Measurements from ENCODE around the gene ZNF619. TPM values are rescaled to one million over a fixed set of nuclear protein-coding genes. Genes with fewer than 3 reads are reported as not detected.

The ZNF619 gene
- total and polyA plus RNA-seq, 9 of the 15 experiments (the other 6 are each of a cell fraction or from before 2014, with no cell fraction given), result 1.3 to 9.1 (median 6.3) TPM

DNA sequence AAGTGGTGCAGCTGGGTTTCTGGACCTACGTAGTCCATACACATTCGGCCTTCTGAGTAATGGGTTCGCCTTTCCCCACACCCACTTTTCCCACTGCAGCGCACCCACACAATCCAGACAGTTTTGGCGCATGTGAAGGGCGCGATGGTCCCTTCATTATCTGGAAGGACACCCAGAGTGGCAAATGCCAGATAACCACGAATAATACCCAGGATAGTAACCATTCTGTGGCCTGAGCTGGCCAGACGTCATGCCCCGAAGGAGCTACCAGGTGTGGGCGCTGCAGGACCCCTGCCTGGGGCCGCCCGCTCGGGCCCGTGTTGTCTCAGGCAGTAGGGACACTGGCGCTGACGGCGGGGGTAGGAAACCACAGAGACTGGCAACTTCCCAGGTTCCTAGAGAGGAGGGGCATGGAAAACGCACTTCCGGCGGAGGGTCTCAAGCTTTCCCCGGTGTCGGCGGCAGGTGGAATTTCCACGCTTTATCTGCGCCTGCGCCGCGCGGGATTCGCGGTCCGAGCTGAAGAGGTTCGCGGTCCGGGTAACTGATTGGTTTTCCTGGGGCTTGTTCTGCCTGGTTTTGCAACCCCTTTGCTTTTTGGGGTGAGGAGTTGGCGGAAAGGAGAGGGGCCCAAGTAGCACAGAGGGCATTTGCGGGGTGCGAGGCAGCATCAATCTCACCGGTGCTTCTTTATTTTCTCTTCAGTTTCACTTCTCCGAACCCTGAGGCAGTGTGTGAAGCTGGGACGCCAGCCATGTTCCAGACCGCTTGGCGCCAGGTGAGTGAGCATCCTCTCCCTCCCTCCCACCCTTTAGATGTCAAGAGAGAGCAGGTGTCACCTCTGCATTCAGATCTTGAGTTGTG lies 28.9 kb downstream of the ZNF619 start, which contains the start of gene ZNF620 (continued):
- TF ChIP-seq SAFB (IDR thresholded peaks at IDR 0.05; ENCODE audit: borderline replicate concordance, low read depth, low read length) (peak; percentile 24; the same call in 1 of the 2 replicates), CREB1 (IDR thresholded peaks at IDR 0.05) (peak; percentile 39; the same call in 1 of the 2 replicates), CREB1 (CRISPR knock-in tag; IDR thresholded peaks at IDR 0.05) (peak; percentile 72), FOXK2 (conservative IDR thresholded peaks at IDR 0.05 in 1 of 2, IDR thresholded peaks at IDR 0.05 in 1 of 2; ENCODE audit: low read depth in 2 of 2) (peak; percentile 49 to 70; a peak in 2 of 4 replicates), SMAD1 (IDR thresholded peaks at IDR 0.05; ENCODE audit: low read depth, low read length, partially characterized antibody) (no peak), FOXM1 (IDR thresholded peaks at IDR 0.05; ENCODE audit: low read depth) (no peak), FOXM1 (CRISPR knock-in tag; IDR thresholded peaks at IDR 0.05; ENCODE audit: low read depth) (no peak), SP2 (IDR thresholded peaks at IDR 0.05; ENCODE audit: extremely low read depth, low read depth, low read length, poor library complexity, severe bottlenecking) (peak; percentile 42), TCFL5 (CRISPR knock-in tag; conservative IDR thresholded peaks at IDR 0.05) (no peak), POLR2AphosphoS5 (IDR thresholded peaks at IDR 0.05; ENCODE audit: control insufficient read depth, insufficient read depth, low read depth, low read length) (no peak), SNRNP70 (optimal IDR thresholded peaks at IDR 0.05; ENCODE audit: low read depth, low read length) (no peak), FOXA3 (CRISPR knock-in tag; conservative IDR thresholded peaks at IDR 0.05 in 1 of 2, IDR thresholded peaks at IDR 0.05 in 1 of 2) (no peak), HDAC1 (IDR thresholded peaks at IDR 0.05) (no peak), ZNF3 (CRISPR knock-in tag; IDR thresholded peaks at IDR 0.05) (no peak), GABPB2 (CRISPR knock-in tag; conservative IDR thresholded peaks at IDR 0.05) (no peak; the same call in 1 of the 2 replicates), PHF20 (IDR thresholded peaks at IDR 0.05; ENCODE audit: partially characterized antibody) (peak; percentile 8), ZEB2 (IDR thresholded peaks at IDR 0.05) (peak; percentile 26; the same call in 1 of the 2 replicates), FOXJ2 (tag; IDR thresholded peaks at IDR 0.05) (no peak)
- TF ChIP-seq, protein P1, sequence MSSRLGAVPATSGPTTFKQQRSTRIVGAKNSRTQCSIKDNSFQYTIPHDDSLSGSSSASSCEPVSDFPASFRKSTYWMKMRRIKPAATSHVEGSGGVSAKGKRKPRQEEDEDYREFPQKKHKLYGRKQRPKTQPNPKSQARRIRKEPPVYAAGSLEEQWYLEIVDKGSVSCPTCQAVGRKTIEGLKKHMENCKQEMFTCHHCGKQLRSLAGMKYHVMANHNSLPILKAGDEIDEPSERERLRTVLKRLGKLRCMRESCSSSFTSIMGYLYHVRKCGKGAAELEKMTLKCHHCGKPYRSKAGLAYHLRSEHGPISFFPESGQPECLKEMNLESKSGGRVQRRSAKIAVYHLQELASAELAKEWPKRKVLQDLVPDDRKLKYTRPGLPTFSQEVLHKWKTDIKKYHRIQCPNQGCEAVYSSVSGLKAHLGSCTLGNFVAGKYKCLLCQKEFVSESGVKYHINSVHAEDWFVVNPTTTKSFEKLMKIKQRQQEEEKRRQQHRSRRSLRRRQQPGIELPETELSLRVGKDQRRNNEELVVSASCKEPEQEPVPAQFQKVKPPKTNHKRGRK (tag; IDR thresholded peaks at IDR 0.05), result no peak
- TF ChIP-seq, protein P2, sequence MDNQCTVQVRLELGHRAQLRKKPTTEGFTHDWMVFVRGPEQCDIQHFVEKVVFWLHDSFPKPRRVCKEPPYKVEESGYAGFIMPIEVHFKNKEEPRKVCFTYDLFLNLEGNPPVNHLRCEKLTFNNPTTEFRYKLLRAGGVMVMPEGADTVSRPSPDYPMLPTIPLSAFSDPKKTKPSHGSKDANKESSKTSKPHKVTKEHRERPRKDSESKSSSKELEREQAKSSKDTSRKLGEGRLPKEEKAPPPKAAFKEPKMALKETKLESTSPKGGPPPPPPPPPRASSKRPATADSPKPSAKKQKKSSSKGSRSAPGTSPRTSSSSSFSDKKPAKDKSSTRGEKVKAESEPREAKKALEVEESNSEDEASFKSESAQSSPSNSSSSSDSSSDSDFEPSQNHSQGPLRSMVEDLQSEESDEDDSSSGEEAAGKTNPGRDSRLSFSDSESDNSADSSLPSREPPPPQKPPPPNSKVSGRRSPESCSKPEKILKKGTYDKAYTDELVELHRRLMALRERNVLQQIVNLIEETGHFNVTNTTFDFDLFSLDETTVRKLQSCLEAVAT (IDR thresholded peaks at IDR 0.05), result no peak

Measured in K562 (cell line).